ENCODE data around the gene DSCAML1. TPM values are rescaled to one million over a fixed set of nuclear protein-coding genes. Genes with fewer than 3 reads are reported as not detected.

The DSCAML1 gene
- total RNA-seq, 1 experiment from 2014 or later, result not detected

- no peak for DNase-seq (ENCODE audit: low read depth)
Observed at GRCh38 chr11:117639601-117640000, 157.4 kb downstream of the DSCAML1 start.

- DNase-seq (ENCODE audit: low read depth), result no peak
Observed at GRCh38 chr11:117638911-117639543, 158.0 kb downstream of the DSCAML1 start.

- DNase-seq (ENCODE audit: low read depth), result no peak
Observed at GRCh38 chr11:117634756-117635603, 162.0 kb downstream of the DSCAML1 start.

- DNase-seq (ENCODE audit: low read depth), result no peak
Observed at GRCh38 chr11:117633976-117634755, 162.8 kb downstream of the DSCAML1 start.

- DNase-seq (ENCODE audit: low read depth), result no peak
Observed at GRCh38 chr11:117633186-117633754, 163.7 kb downstream of the DSCAML1 start.

- DNase-seq (ENCODE audit: low read depth), result no peak
Observed at GRCh38 chr11:117632306-117632705, 164.7 kb downstream of the DSCAML1 start.

- DNase-seq (ENCODE audit: low read depth), result no peak
Observed at GRCh38 chr11:117631336-117632140, 165.5 kb downstream of the DSCAML1 start.

GRCh38 chr11:117629891-117630538, 167.0 kb downstream of the DSCAML1 start:
- no peak for DNase-seq (ENCODE audit: low read depth)

GRCh38 chr11:117629146-117629545, 167.9 kb downstream of the DSCAML1 start:
- DNase-seq (ENCODE audit: low read depth), result no peak

- no peak for DNase-seq (ENCODE audit: low read depth)
Observed at GRCh38 chr11:117627259-117627658, 169.8 kb downstream of the DSCAML1 start.

- no peak for DNase-seq (ENCODE audit: low read depth)
Observed at GRCh38 chr11:117626576-117626975, 170.4 kb downstream of the DSCAML1 start.

- no peak for DNase-seq (ENCODE audit: low read depth)
Observed at GRCh38 chr11:117625237-117625636, 171.8 kb downstream of the DSCAML1 start.

GRCh38 chr11:117623831-117624271, 173.2 kb downstream of the DSCAML1 start:
- no peak for DNase-seq (ENCODE audit: low read depth)

GRCh38 chr11:117621226-117621625, 175.8 kb downstream of the DSCAML1 start:
- no peak for DNase-seq (ENCODE audit: low read depth)

GRCh38 chr11:117620659-117621058, 176.4 kb downstream of the DSCAML1 start:
- DNase-seq (ENCODE audit: low read depth), result no peak

- DNase-seq (ENCODE audit: low read depth), result no peak
Observed at GRCh38 chr11:117620086-117620485, 176.9 kb downstream of the DSCAML1 start.

- no peak for DNase-seq (ENCODE audit: low read depth)
Observed at GRCh38 chr11:117619661-117620060, 177.4 kb downstream of the DSCAML1 start.

- no peak for DNase-seq (ENCODE audit: low read depth)
Observed at GRCh38 chr11:117618982-117619355, 178.0 kb downstream of the DSCAML1 start.

GRCh38 chr11:117618302-117618981, 178.6 kb downstream of the DSCAML1 start:
- DNase-seq (ENCODE audit: low read depth), result no peak

- DNase-seq (ENCODE audit: low read depth), result no peak
Observed at GRCh38 chr11:117616979-117617378, 180.0 kb downstream of the DSCAML1 start.

All from M059J (cell line).